Fibroblast of skin of left biceps (primary cell): ENCODE data around the gene TAF3.

Experiments used
- DNase-seq, 2 experiments: peaks; one replicate each; pipeline ENCODE4 v3.0.0-alpha.2; 2013; ENCODE audit warnings: low read depth in 2 of 2

Gene TAF3

DNA sequence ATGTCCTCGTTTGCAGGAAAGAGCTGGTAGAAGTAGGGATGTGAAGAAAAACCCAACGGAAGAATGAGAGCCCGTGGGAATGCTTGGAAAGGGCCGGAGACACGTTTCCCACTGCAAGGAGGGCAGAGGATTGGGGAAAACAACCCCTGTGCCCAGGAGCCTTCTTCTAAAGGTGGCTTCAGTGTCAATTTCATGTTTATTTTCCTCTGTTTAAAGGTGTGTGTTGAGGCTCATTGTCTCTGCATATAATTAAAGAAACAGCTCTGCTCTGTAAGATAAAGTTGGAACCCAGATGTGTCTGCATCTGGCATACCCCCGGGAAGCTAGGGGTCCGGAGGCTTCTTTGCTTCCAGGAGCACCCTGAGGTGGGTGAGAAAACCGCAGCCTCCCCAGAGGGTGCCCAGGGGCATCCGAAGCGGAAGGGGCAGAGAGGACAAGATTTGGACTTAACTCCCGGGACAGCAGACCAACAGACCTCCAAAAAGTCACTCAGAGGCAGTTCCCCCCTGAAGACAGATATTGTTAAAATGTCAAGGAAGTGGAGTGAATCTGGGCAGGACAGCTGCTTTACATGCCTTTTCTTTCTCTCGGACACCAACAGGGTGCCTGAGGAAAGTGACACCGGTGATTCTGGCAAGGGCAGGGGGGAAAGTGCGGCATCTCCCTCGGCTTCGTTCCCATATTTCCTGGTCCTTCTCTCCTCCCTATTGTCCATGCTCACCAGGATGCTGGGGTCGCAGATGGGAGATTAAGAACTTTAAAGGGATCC, 227.6 kb downstream of the TAF3 start:
- no peak for DNase-seq

DNA sequence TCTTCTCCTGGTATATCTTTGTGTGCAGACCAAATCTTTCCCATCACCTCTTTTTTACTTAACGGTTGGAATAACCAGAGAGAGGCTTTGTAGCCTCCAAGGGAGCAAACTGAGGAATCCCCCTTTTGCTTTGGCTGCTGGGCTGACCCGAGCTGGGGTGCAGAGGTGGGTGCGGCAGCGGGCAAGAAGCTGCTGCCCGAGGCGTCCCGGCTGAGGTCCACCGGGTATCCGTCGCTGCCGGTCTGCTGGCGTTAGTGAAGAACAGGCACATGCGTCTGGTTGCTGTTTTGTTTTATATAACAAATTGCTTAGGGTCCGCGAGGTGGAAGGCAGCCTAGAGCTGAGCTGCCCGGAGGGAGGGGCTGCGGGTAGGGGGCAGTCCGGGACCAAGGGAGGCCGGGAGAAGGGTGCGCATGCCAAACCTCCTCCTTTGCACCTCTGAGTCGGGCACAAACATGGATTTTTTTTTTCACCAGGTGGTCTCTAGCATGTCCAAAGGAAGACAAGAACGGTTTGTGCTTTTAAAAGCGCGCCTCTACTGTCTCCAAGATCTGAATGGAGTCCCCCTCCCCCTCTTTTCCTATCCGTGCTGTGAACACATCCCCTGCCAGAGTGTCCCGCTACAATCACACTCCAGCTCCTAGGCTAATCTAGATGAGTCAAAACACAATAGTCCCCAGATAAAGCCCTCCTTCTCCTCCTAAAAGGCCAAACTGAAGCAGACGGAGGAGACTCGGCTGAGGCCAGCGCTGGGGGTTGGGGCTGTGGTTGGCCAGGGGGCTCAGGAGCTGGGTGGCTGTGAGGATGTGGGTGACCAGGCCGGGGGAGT, 229.4 kb downstream of the TAF3 start:
- DNase-seq = no peak

- DNase-seq = no peak
Observed at GRCh38 chr10:8048281-8049008, 230.1 kb downstream of the TAF3 start.

DNA sequence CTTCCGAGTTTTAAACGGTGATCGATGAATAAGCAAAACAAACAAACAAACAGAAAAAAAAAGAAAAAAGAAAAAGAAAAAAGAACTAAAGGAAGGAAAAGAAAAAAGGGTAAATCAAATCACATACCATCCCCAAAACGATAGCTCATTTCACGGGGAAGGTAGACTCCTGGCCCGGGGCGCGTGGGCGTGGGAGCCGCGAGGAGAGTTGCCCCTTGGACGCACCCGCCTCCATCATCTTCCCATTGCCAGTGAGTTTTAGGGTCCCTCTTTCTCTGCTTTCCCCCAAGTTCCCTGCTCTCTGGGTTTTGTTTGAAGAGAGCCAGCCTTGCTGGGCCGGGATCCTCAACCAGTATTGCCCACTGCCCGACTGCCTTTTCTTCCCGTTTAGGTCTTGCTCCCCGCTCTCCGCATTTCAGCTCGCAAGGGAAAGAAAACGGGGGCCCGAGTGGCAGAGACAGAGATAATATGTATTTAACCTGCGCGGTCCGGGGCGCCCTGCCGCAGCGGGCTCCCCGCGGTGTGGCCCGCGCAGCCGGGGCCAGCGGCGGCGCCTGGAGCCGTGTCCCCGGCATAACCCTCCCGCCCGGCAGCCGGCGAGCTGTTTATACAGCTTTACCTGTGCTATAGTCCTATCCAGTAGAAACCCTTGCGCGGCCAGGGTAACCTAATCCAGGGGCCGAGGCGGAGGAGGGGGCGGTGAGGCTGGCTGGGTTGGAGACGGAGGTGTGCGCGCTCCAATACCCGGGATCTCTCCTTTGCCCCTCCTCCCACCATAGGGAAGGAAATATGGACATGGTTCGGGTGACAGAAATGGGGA, 230.9 kb downstream of the TAF3 start:
- no peak for DNase-seq

- no peak for DNase-seq
Observed at GRCh38 chr10:8049865-8050555, 231.7 kb downstream of the TAF3 start.

DNA sequence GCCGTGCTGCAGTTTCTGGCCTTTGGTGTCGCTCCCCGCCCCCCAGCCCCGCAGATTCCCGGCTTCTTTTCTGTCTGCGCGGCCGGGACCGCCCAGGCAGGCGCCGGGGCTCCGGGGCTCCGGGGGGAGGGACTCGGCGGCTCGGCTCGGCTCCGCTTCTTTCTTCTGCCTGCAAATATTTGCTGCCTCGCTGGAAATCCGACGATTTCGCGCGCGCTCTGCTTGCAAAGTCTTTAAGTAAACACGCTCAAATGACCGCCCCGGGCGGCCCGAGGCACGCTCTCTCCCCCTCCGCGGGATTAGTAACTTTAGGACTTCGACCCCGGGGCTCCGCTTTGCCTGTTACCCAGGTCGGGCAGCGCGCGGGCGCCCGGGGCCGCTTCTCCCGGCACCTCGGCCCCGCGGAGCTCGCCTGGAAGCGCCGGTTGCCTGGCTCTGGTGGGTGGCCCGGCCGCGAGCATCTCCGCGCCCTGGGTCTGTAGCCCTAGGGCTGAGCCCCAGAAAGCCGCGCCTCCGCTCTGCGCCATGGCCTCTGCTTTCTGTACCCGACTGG, 232.3 kb downstream of the TAF3 start:
- DNase-seq = no peak

GRCh38 chr10:8051109-8051821, 233.0 kb downstream of the TAF3 start:
- no peak for DNase-seq

GRCh38 chr10:8051851-8052257, 233.5 kb downstream of the TAF3 start:
- DNase-seq = no peak

DNA sequence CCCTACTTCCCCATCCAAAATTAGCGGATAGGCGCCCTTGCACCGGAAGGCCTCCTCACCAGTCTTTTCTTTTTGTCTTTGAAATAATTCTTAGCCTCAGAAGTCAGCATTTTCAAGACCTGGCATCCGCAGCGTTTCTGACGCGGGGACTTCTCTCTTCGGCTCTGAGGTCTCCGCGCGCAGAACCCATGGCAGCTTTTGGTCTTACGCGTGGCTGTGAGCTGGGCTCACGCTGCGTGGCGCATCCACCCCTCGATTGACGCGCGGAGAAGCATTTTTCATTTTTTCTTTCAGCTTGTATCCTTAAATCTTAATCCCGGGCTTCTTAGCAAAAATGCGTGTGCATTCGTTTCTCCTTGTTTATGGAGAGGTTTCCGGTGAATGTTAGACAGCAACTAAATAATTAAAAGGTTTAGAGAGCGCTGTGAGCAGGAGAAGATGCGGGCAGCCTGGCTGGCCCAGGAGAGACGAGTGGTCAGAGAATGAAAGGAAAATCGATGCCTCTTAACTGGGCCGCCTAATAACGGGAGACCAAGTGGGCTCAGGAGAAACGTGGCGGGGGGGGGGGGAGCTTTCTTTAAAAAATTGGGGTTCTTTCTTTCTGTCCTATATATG, 234.1 kb downstream of the TAF3 start:
- no peak for DNase-seq

- no peak for DNase-seq
Observed at GRCh38 chr10:8052956-8053445, 234.7 kb downstream of the TAF3 start.

GRCh38 chr10:8053446-8054243, 235.3 kb downstream of the TAF3 start:
- DNase-seq = peak; percentile 26 to 31

- DNase-seq = no peak
Observed at GRCh38 chr10:8054244-8054493, 235.9 kb downstream of the TAF3 start.

- DNase-seq = no peak
Observed at GRCh38 chr10:8054494-8055407, 236.4 kb downstream of the TAF3 start, which contains the start of gene GATA3. TSS of gene GATA3 (plus strand) at chr10:8054688. CDS start at chr10:8055656, 968 bp downstream.

- DNase-seq = no peak
Observed at GRCh38 chr10:8055420-8056349, 237.4 kb downstream of the TAF3 start.

DNA sequence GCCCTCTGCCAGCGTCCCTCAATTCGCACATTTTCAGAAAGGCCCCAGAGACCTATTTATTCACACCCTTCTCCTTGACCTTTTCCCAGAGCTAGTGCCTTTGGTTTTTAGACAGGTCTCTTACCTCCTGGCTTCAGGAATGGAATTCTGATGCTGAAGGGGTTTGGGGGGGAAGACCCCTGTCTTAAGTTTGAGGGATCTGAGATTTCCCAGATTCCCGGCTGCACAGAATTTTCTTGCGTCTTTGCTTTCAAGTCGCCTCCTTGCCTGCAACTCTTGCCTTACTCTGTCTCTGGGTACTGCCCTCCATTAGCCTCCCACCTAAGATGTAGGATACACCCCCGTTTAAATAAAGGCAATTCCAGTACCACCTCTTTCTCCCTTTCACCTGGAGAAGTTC, 238.1 kb downstream of the TAF3 start:
- no peak for DNase-seq

DNA sequence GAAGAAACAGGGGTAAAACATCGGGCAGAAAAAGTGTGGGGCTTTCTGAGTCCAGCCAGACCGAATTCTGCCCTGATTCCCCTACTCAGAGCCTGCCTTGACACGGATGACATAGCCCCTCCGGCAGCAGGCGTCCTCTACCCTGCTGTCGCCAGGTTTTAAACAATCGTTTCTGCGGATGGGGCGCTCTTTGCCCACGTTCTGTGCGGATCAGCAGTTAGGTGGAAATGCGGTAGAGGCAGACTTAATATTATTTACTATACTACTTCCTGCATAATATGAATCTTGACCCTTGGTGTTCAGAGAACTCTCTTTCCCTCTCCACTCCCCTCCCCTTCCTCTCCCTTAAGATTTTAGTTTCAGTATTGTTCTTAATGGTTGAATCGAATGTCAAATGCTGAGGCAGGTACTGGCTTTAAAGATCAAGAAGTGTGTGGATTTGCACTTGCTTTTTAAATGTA, 238.6 kb downstream of the TAF3 start:
- no peak for DNase-seq
